ENCODE results near the gene ORC5. TPM values are rescaled to one million over a fixed set of nuclear protein-coding genes. Genes with fewer than 3 reads are reported as not detected.

ORC5 gene
- total RNA-seq, 1 experiment from 2014 or later = 21.0 TPM

DNA sequence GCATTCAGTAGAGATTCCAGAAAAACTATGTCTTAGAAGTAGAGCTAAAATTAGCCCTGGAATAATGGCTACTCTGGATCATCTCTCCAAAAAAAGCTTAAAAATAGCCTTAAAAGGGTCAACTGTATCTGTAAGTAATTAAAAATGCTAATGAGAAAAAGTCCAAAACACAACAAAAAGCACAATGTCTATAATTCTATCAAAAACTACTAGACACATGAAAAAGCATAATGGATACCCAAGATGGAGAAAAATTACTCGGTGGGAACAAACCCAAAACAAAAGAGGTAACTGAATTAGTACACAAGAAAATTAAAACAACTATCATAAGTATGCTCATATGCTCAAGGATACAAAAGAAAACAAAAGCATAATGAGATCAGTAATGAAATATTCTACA is 15.4 kb downstream of the ORC5 start (continued):
- TF ChIP-seq, protein P1, sequence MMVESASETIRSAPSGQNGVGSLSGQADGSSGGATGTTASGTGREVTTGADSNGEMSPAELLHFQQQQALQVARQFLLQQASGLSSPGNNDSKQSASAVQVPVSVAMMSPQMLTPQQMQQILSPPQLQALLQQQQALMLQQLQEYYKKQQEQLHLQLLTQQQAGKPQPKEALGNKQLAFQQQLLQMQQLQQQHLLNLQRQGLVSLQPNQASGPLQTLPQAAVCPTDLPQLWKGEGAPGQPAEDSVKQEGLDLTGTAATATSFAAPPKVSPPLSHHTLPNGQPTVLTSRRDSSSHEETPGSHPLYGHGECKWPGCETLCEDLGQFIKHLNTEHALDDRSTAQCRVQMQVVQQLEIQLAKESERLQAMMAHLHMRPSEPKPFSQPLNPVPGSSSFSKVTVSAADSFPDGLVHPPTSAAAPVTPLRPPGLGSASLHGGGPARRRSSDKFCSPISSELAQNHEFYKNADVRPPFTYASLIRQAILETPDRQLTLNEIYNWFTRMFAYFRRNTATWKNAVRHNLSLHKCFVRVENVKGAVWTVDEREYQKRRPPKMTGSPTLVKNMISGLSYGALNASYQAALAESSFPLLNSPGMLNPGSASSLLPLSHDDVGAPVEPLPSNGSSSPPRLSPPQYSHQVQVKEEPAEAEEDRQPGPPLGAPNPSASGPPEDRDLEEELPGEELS (CRISPR knock-in tag; IDR thresholded peaks at IDR 0.05) = no peak
- TF ChIP-seq, protein P2, sequence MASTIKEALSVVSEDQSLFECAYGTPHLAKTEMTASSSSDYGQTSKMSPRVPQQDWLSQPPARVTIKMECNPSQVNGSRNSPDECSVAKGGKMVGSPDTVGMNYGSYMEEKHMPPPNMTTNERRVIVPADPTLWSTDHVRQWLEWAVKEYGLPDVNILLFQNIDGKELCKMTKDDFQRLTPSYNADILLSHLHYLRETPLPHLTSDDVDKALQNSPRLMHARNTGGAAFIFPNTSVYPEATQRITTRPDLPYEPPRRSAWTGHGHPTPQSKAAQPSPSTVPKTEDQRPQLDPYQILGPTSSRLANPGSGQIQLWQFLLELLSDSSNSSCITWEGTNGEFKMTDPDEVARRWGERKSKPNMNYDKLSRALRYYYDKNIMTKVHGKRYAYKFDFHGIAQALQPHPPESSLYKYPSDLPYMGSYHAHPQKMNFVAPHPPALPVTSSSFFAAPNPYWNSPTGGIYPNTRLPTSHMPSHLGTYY (CRISPR knock-in tag; IDR thresholded peaks at IDR 0.05) = no peak

DNA sequence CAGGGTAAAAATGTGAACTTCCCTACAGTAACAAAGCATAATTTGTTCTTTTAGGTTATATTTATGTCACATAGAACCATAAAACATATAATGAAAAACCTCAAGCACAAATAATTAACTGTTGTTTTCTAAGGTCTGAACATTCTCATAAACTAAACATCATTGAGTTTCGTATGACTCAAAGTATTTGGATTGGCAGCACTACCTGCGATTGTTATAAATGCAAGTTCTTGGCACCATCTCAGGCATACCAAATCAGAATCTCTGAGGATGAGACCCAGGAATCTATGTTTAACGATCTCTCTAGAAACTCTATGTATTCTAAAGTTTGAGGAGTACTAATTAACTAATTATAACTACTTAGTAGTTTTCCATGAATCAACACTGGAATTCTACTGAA is 22.5 kb downstream of the ORC5 start:
- no peaks in the 10 kb centered on the region for H3K4me1 Mint-ChIP-seq
- POLR2A ChIA-PET = no interaction called here
- H3K9me3 Mint-ChIP-seq = peaks cover 27% of the 10 kb centered on the region
- CTCF ChIA-PET = no interaction called here
- ATAC-seq (no peak), DNase-seq (ENCODE audit: low spot score) (no peak)
- H3K27me3 Mint-ChIP-seq (ENCODE audit: low read depth) = no peaks in the 10 kb centered on the region
- H3K27ac Mint-ChIP-seq = no peak overlapping the region
- TF ChIP-seq IRF2 (CRISPR knock-in tag; IDR thresholded peaks at IDR 0.05; ENCODE audit: borderline replicate concordance, low read depth) = no peak
- TF ChIP-seq ZBTB21 (CRISPR knock-in tag; IDR thresholded peaks at IDR 0.05; ENCODE audit: borderline replicate concordance) = no peak
- TF ChIP-seq, protein P3, sequence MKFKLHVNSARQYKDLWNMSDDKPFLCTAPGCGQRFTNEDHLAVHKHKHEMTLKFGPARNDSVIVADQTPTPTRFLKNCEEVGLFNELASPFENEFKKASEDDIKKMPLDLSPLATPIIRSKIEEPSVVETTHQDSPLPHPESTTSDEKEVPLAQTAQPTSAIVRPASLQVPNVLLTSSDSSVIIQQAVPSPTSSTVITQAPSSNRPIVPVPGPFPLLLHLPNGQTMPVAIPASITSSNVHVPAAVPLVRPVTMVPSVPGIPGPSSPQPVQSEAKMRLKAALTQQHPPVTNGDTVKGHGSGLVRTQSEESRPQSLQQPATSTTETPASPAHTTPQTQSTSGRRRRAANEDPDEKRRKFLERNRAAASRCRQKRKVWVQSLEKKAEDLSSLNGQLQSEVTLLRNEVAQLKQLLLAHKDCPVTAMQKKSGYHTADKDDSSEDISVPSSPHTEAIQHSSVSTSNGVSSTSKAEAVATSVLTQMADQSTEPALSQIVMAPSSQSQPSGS (CRISPR knock-in tag; IDR thresholded peaks at IDR 0.05; ENCODE audit: borderline replicate concordance, low read depth) = no peak
- TF ChIP-seq, protein P4, sequence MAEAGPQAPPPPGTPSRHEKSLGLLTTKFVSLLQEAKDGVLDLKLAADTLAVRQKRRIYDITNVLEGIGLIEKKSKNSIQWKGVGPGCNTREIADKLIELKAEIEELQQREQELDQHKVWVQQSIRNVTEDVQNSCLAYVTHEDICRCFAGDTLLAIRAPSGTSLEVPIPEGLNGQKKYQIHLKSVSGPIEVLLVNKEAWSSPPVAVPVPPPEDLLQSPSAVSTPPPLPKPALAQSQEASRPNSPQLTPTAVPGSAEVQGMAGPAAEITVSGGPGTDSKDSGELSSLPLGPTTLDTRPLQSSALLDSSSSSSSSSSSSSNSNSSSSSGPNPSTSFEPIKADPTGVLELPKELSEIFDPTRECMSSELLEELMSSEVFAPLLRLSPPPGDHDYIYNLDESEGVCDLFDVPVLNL (CRISPR knock-in tag; IDR thresholded peaks at IDR 0.05; ENCODE audit: borderline replicate concordance, low read depth) = no peak
- no peak for TF ChIP-seq ELF4 (CRISPR knock-in tag; IDR thresholded peaks at IDR 0.05; ENCODE audit: low read depth)
- no peak for TF ChIP-seq SP1 (CRISPR knock-in tag; conservative IDR thresholded peaks at IDR 0.05)
- TF ChIP-seq ATF1 (CRISPR knock-in tag; IDR thresholded peaks at IDR 0.05) = no peak
- TF ChIP-seq, protein P5, sequence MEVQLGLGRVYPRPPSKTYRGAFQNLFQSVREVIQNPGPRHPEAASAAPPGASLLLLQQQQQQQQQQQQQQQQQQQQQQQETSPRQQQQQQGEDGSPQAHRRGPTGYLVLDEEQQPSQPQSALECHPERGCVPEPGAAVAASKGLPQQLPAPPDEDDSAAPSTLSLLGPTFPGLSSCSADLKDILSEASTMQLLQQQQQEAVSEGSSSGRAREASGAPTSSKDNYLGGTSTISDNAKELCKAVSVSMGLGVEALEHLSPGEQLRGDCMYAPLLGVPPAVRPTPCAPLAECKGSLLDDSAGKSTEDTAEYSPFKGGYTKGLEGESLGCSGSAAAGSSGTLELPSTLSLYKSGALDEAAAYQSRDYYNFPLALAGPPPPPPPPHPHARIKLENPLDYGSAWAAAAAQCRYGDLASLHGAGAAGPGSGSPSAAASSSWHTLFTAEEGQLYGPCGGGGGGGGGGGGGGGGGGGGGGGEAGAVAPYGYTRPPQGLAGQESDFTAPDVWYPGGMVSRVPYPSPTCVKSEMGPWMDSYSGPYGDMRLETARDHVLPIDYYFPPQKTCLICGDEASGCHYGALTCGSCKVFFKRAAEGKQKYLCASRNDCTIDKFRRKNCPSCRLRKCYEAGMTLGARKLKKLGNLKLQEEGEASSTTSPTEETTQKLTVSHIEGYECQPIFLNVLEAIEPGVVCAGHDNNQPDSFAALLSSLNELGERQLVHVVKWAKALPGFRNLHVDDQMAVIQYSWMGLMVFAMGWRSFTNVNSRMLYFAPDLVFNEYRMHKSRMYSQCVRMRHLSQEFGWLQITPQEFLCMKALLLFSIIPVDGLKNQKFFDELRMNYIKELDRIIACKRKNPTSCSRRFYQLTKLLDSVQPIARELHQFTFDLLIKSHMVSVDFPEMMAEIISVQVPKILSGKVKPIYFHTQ (CRISPR knock-in tag; IDR thresholded peaks at IDR 0.05) = no peak
- peaks cover 74% of the 10 kb centered on the region for H3K36me3 Mint-ChIP-seq
- H3K4me3 Mint-ChIP-seq = no peak overlapping the region

DNA sequence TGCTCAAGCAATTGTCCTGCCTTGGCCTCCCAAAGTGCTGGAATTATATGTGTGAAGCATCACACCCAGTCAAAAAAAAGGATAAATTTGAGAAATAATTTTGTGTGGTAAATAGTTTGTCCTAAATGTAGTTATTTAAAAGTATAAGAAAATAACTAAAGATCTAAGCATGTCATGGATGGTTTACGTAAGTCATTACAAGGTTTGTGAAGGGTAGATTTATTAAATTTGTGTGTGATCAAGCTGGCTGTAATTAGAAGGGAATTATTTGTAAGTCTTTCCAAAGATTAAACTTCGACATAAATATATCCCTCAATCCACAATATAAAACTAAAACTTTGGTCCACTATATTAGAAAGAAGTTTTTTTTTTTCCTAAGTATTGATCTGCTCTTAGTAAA is 28.6 kb downstream of the ORC5 start:
- no peak for ATAC-seq
- Mint-ChIP-seq H3K9me3 (peaks cover 56% of the 10 kb centered on the region), H3K36me3 (peaks cover 68% of the 10 kb centered on the region), H3K27me3 (ENCODE audit: low read depth) (no peaks in the 10 kb centered on the region), H3K4me3 (no peak overlapping the region), H3K4me1 (peaks cover 20% of the 10 kb centered on the region), H3K27ac (no peak overlapping the region)
- POLR2A ChIA-PET = interaction anchor here (0.7 kb wide), 1 partner anchor 20 kb away, joined by 3 read pairs; no protein-coding TSS in a partner anchor
- no peak for DNase-seq (ENCODE audit: low spot score)
- CTCF ChIA-PET = no interaction called here
- TF ChIP-seq TCF7 (CRISPR knock-in tag; IDR thresholded peaks at IDR 0.05; ENCODE audit: low read depth) (no peak), ZNF232 (CRISPR knock-in tag; IDR thresholded peaks at IDR 0.05) (no peak), HMGA2 (CRISPR knock-in tag; IDR thresholded peaks at IDR 0.05) (no peak), FOXJ3 (CRISPR knock-in tag; IDR thresholded peaks at IDR 0.05; ENCODE audit: borderline replicate concordance) (no peak), CREB1 (CRISPR knock-in tag; IDR thresholded peaks at IDR 0.05) (no peak), ZNF416 (CRISPR knock-in tag; IDR thresholded peaks at IDR 0.05) (no peak), NR3C1 (CRISPR knock-in tag; conservative IDR thresholded peaks at IDR 0.05; ENCODE audit: low read depth) (no peak), RORB (CRISPR knock-in tag; IDR thresholded peaks at IDR 0.05) (no peak), TEAD1 (CRISPR knock-in tag; IDR thresholded peaks at IDR 0.05) (no peak), GABPB1 (CRISPR knock-in tag; IDR thresholded peaks at IDR 0.05) (no peak)
- TF ChIP-seq, protein P6, sequence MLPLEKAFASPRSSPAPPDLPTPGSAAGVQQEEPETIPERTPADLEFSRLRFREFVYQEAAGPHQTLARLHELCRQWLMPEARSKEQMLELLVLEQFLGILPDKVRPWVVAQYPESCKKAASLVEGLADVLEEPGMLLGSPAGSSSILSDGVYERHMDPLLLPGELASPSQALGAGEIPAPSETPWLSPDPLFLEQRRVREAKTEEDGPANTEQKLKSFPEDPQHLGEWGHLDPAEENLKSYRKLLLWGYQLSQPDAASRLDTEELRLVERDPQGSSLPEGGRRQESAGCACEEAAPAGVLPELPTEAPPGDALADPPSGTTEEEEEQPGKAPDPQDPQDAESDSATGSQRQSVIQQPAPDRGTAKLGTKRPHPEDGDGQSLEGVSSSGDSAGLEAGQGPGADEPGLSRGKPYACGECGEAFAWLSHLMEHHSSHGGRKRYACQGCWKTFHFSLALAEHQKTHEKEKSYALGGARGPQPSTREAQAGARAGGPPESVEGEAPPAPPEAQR (CRISPR knock-in tag; IDR thresholded peaks at IDR 0.05) = no peak
- TF ChIP-seq, protein P7, sequence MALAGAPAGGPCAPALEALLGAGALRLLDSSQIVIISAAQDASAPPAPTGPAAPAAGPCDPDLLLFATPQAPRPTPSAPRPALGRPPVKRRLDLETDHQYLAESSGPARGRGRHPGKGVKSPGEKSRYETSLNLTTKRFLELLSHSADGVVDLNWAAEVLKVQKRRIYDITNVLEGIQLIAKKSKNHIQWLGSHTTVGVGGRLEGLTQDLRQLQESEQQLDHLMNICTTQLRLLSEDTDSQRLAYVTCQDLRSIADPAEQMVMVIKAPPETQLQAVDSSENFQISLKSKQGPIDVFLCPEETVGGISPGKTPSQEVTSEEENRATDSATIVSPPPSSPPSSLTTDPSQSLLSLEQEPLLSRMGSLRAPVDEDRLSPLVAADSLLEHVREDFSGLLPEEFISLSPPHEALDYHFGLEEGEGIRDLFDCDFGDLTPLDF (CRISPR knock-in tag; IDR thresholded peaks at IDR 0.05) = no peak
- TF ChIP-seq, protein P8, sequence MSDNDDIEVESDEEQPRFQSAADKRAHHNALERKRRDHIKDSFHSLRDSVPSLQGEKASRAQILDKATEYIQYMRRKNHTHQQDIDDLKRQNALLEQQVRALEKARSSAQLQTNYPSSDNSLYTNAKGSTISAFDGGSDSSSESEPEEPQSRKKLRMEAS (CRISPR knock-in tag; IDR thresholded peaks at IDR 0.05) = no peak

All from WTC11 (cell line).